GM21529 (cell line): ENCODE data around the gene GPR4.
A peak's percentile ranks its signal among the peaks of the same experiment; 100 is the strongest.
"Not testable (repeated sequence)": the region's sequence is repeated elsewhere in the genome, so short reads cannot be mapped to it uniquely, and the experiment has no call there.

Experiments
- ATAC-seq: cut with Tn5 transposase; IDR thresholded peaks from one replicate; pipeline ENCODE4 v1.9.1; 2021; ENCODE audit not compliant: unreplicated experiment

Gene GPR4

GRCh38 chr19:45601524-45602374, at the start of gene GPR4:
Gene GPR4, minus strand, starts transcription at chr19:45602212. Its CDS starts 10,346 bp downstream, at chr19:45591866.
- ATAC-seq = no peak

- no peak for ATAC-seq
Measured at GRCh38 chr19:45650722-45651121, 48.7 kb upstream of the GPR4 start.

GRCh38 chr19:45646345-45646698, 44.3 kb upstream of the GPR4 start:
- no peak for ATAC-seq

GRCh38 chr19:45645631-45646344, 43.8 kb upstream of the GPR4 start:
- no peak for ATAC-seq

GRCh38 chr19:45645068-45645630, 43.1 kb upstream of the GPR4 start:
- no peak for ATAC-seq

- no peak for ATAC-seq
Measured at GRCh38 chr19:45643927-45644771, 42.1 kb upstream of the GPR4 start.

GRCh38 chr19:45643024-45643926, 41.3 kb upstream of the GPR4 start:
- no peak for ATAC-seq

GRCh38 chr19:45641274-45642105, 39.5 kb upstream of the GPR4 start:
- ATAC-seq = peak; percentile 34

GRCh38 chr19:45640849-45641273, 38.8 kb upstream of the GPR4 start:
- no peak for ATAC-seq

- no peak for ATAC-seq
Measured at GRCh38 chr19:45638930-45639729, 37.1 kb upstream of the GPR4 start, which contains the start of gene EML2. Gene EML2, minus strand, starts transcription at chr19:45639397. Its CDS starts 21 bp downstream, at chr19:45639376.

GRCh38 chr19:45637890-45638667, 36.1 kb upstream of the GPR4 start:
- ATAC-seq = no peak

- no peak for ATAC-seq
Measured at GRCh38 chr19:45636902-45637301, 34.9 kb upstream of the GPR4 start.

- ATAC-seq = no peak
Measured at GRCh38 chr19:45636275-45636674, 34.3 kb upstream of the GPR4 start.

- ATAC-seq = no peak
Measured at GRCh38 chr19:45632468-45633196, 30.6 kb upstream of the GPR4 start.

GRCh38 chr19:45630463-45630862, 28.5 kb upstream of the GPR4 start:
- ATAC-seq = no peak

- ATAC-seq = no peak
Measured at GRCh38 chr19:45629704-45630103, 27.7 kb upstream of the GPR4 start.

- ATAC-seq = not testable (repeated sequence)
Measured at GRCh38 chr19:45628219-45628618, 26.2 kb upstream of the GPR4 start.
